Measurements from ENCODE around the gene PKP1. TPM values are rescaled to one million over a fixed set of nuclear protein-coding genes. Genes with fewer than 3 reads are reported as not detected.

The PKP1 gene
- total and polyA plus RNA-seq, 10 of the 15 experiments (the other 5 are each of a cell fraction or from before 2014, with no cell fraction given), result 0.03 TPM; not detected in 9

DNA sequence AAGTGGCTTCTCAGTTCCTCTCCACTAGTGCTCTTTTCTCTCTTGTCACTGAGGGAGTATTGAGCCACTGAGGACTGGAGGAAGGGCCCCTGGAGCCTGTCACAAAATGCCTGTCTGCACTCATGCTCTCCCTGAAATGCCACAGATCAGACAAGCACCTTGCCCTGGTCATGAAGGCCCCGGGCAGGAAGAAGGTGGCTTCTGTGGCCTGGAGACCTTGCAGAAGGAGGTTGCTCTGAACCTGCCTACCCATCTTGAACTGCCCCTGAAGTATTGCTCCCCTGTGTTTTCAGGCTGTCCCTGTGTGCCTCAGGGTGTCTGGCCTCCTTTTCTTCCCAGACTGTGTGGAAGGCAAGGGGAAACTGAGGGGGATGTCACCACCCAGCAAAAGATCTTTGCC, 3.1 kb downstream of the PKP1 start:
- in situ Hi-C loops (cut with MboI) (no loop called here), intact Hi-C loops (cut with micrococcal nuclease; ENCODE audit: unreplicated experiment) (loop anchor here (2.0 kb wide), 1 partner anchor 60 kb away; no protein-coding TSS in a partner anchor)
- FAIRE-seq (no peak), DNase-seq (ENCODE audit: low read depth, low spot score) (no peak), ATAC-seq (no peak)
- Histone ChIP-seq H3K79me2 (ENCODE audit: control insufficient read depth, insufficient read depth, low read length) (no peaks in the 10 kb centered on the region), H3K4me1 (ENCODE audit: control insufficient read depth, insufficient read depth, low read length) (no peaks in the 10 kb centered on the region), H3K36me3 (ENCODE audit: control insufficient read depth in 2 of 2, insufficient read depth in 2 of 2, low read length in 1 of 2) (no peaks in the 10 kb centered on the region), H2AFZ (ENCODE audit: control insufficient read depth, low read depth, low read length) (no peak overlapping the region), H3K4me3 (no peak overlapping the region), H3K27me3 (replicated peaks in 1 of 2; ENCODE audit: control insufficient read depth in 2 of 2, insufficient read depth in 2 of 2, low read length in 1 of 2) (peaks cover 5 to 11% of the 10 kb centered on the region in 2 experiments; a peak in 3 of 4 replicates), H4K20me1 (ENCODE audit: control insufficient read depth, insufficient read depth) (no peaks in the 10 kb centered on the region), H3K4me2 (ENCODE audit: control insufficient read depth, insufficient read depth) (no peak overlapping the region), H3K27ac (ENCODE audit: control insufficient read depth, insufficient read depth) (no peak overlapping the region), H3K9ac (ENCODE audit: control insufficient read depth, insufficient read depth, low read length) (no peak overlapping the region), H3K9me3 (replicated peaks; ENCODE audit: control insufficient read depth, insufficient read depth, low read length) (no peaks in the 10 kb centered on the region)
- ChIA-PET RAD21 (ENCODE audit: unreplicated experiment) (no interaction called here), POLR2A (no interaction called here), CTCF (no interaction called here), SMC1A (ENCODE audit: uncharacterized antibody, unreplicated experiment) (no interaction called here)
- no TSS peak for BruUV-seq (replicated peaks)
- TF ChIP-seq KLF5 (IDR thresholded peaks at IDR 0.05; ENCODE audit: partially characterized antibody) (no peak), IKZF2 (IDR thresholded peaks at IDR 0.05) (no peak), POLR2AphosphoS5 (IDR thresholded peaks at IDR 0.05; ENCODE audit: low read length) (no peak), TCF12 (IDR thresholded peaks at IDR 0.05; ENCODE audit: low read depth, low read length) (no peak)
- WGBS (ENCODE audit: insufficient coverage, insufficient replicate concordance, low lambda C conversion rate, missing lambda C conversion rate), result 47% methylated on average over 1 of the region's 1 CpG

GRCh38 chr1:201288007-201288406, 4.7 kb downstream of the PKP1 start:
- whole genome bisulfite sequencing (ENCODE audit: insufficient coverage, insufficient replicate concordance, low lambda C conversion rate, missing lambda C conversion rate), result 53% methylated on average over 6 of the region's 6 CpGs
- Histone ChIP-seq H3K4me3 (no peak overlapping the region), H3K9ac (ENCODE audit: control insufficient read depth, insufficient read depth, low read length) (no peak overlapping the region), H3K27me3 (replicated peaks in 1 of 2; ENCODE audit: control insufficient read depth in 2 of 2, insufficient read depth in 2 of 2, low read length in 1 of 2) (peaks cover 3 to 13% of the 10 kb centered on the region in 2 experiments; a peak in 3 of 4 replicates), H3K36me3 (ENCODE audit: control insufficient read depth in 2 of 2, insufficient read depth in 2 of 2, low read length in 1 of 2) (no peaks in the 10 kb centered on the region), H3K4me2 (ENCODE audit: control insufficient read depth, insufficient read depth) (no peak overlapping the region), H3K4me1 (ENCODE audit: control insufficient read depth, insufficient read depth, low read length) (no peaks in the 10 kb centered on the region), H2AFZ (ENCODE audit: control insufficient read depth, low read depth, low read length) (no peak overlapping the region), H3K27ac (ENCODE audit: control insufficient read depth, insufficient read depth) (no peak overlapping the region), H3K9me3 (replicated peaks; ENCODE audit: control insufficient read depth, insufficient read depth, low read length) (no peaks in the 10 kb centered on the region), H3K79me2 (ENCODE audit: control insufficient read depth, insufficient read depth, low read length) (no peaks in the 10 kb centered on the region), H4K20me1 (ENCODE audit: control insufficient read depth, insufficient read depth) (no peaks in the 10 kb centered on the region)
- FAIRE-seq (no peak), ATAC-seq (no peak), DNase-seq (ENCODE audit: low read depth, low spot score) (no peak)
- ChIA-PET SMC1A (ENCODE audit: uncharacterized antibody, unreplicated experiment) (no interaction called here), RAD21 (ENCODE audit: unreplicated experiment) (no interaction called here), CTCF (no interaction called here), POLR2A (no interaction called here)
- no TSS peak for BruUV-seq (replicated peaks)
- in situ Hi-C loops (cut with MboI) (no loop called here), intact Hi-C loops (cut with micrococcal nuclease; ENCODE audit: unreplicated experiment) (no loop called here)
- TF ChIP-seq ZBTB40 (IDR thresholded peaks at IDR 0.05; ENCODE audit: borderline replicate concordance), result no peak
- TF ChIP-seq HDAC6 (IDR thresholded peaks at IDR 0.05; ENCODE audit: unreplicated experiment), result no peak
- no peak for TF ChIP-seq POLR2AphosphoS2 (IDR thresholded peaks at IDR 0.05; ENCODE audit: low read depth, low read length)
- TF ChIP-seq ZNF592 (IDR thresholded peaks at IDR 0.05), result no peak
